SHP77 (cell line): Measurements from ENCODE around the gene HSD17B1.

Source experiments
- DNase-seq, 2 experiments: peaks; one replicate each; lab custom pipeline; 2025; lab: John Stamatoyannopoulos, UW

Gene HSD17B1

GRCh38 chr17:42566883-42567573, 14.3 kb downstream of the HSD17B1 start, which contains the start of gene MLX:
Gene MLX (plus strand): TSS chr17:42567100. CDS start chr17:42567125, 25 bp downstream.
- peak; percentile 77 to 94 for DNase-seq

- no peak for DNase-seq
Measured at GRCh38 chr17:42568341-42569111, 15.8 kb downstream of the HSD17B1 start.

GRCh38 chr17:42571435-42572225, 18.9 kb downstream of the HSD17B1 start:
- DNase-seq: no peak

- DNase-seq: no peak
Measured at GRCh38 chr17:42573095-42573494, 20.4 kb downstream of the HSD17B1 start.

- DNase-seq: no peak
Measured at GRCh38 chr17:42574463-42574862, 21.7 kb downstream of the HSD17B1 start.

- DNase-seq: no peak
Measured at GRCh38 chr17:42577140-42577531, 24.4 kb downstream of the HSD17B1 start.

GRCh38 chr17:42577532-42578281, 25.0 kb downstream of the HSD17B1 start, which contains the start of gene PSMC3IP:
Gene PSMC3IP (minus strand): TSS chr17:42577729. CDS start chr17:42577686, 43 bp downstream.
- peak; percentile 81 to 91 for DNase-seq

GRCh38 chr17:42578282-42578869, 25.7 kb downstream of the HSD17B1 start:
- peak; percentile 62 to 71 for DNase-seq

- DNase-seq: no peak
Measured at GRCh38 chr17:42579794-42580551, 27.2 kb downstream of the HSD17B1 start.

GRCh38 chr17:42581744-42582270, 29.1 kb downstream of the HSD17B1 start:
- no peak for DNase-seq

- DNase-seq: no peak
Measured at GRCh38 chr17:42584880-42585279, 32.2 kb downstream of the HSD17B1 start.

- no peak for DNase-seq
Measured at GRCh38 chr17:42585353-42585752, 32.6 kb downstream of the HSD17B1 start.

GRCh38 chr17:42586514-42587230, 33.9 kb downstream of the HSD17B1 start:
- no peak for DNase-seq

GRCh38 chr17:42590886-42591285, 38.2 kb downstream of the HSD17B1 start:
- no peak for DNase-seq

- no peak for DNase-seq
Measured at GRCh38 chr17:42591411-42591810, 38.7 kb downstream of the HSD17B1 start.

- no peak for DNase-seq
Measured at GRCh38 chr17:42596386-42596785, 43.7 kb downstream of the HSD17B1 start.

- no peak for DNase-seq
Measured at GRCh38 chr17:42598905-42599304, 46.2 kb downstream of the HSD17B1 start.

GRCh38 chr17:42603318-42603717, 50.6 kb downstream of the HSD17B1 start:
- no peak for DNase-seq
